Measurements from ENCODE around the gene TMEM121.
"Not testable (repeated sequence)": the region's sequence is repeated elsewhere in the genome, so short reads cannot be mapped to it uniquely, and the experiment has no call there.

DNA sequence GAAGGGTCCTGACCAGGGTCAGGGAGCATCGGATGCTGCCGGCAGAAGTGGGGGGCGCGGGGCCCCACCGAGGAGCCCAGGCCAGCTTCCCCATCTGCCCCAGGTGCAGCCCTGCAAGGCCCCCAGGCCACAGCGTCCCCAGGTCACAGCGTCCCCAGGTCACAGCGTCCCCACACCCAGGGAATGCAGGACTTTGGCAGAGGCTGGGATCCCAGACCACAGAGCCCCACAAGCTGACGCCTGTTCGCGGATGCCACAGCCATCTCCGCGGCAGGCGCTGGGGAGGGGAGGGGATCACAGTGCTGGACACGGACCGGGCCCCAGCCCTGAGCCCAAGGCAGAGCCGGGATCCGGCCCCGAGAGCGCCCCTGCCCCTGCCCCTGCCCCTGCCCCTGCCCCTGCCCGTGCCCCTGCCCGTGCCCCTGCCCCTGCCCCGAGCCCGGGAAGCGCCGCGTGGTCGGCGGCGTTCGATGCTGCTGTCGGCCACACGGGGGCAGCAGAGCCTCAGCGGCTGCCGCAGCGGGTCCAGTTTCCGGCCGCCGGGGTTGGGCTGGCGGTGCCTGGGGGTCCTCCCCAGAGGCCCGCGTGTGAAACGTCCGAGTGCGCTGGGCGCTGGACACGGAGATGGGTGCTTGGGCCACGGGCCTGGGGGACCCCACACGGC is 33.1 kb downstream of the TMEM121 start:
- TF ChIP-seq, protein P1, sequence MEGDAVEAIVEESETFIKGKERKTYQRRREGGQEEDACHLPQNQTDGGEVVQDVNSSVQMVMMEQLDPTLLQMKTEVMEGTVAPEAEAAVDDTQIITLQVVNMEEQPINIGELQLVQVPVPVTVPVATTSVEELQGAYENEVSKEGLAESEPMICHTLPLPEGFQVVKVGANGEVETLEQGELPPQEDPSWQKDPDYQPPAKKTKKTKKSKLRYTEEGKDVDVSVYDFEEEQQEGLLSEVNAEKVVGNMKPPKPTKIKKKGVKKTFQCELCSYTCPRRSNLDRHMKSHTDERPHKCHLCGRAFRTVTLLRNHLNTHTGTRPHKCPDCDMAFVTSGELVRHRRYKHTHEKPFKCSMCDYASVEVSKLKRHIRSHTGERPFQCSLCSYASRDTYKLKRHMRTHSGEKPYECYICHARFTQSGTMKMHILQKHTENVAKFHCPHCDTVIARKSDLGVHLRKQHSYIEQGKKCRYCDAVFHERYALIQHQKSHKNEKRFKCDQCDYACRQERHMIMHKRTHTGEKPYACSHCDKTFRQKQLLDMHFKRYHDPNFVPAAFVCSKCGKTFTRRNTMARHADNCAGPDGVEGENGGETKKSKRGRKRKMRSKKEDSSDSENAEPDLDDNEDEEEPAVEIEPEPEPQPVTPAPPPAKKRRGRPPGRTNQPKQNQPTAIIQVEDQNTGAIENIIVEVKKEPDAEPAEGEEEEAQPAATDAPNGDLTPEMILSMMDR (IDR thresholded peaks at IDR 0.05): peak in 1 of 4 experiments; percentile 25
- not testable (repeated sequence) for TF ChIP-seq POLR2A (IDR thresholded peaks at IDR 0.05)
